GM18511 (cell line): Measurements from ENCODE around the gene FOS.
"Not testable (repeated sequence)": the region's sequence is repeated elsewhere in the genome, so short reads cannot be mapped to it uniquely, and the experiment has no call there.

Source experiments
- ATAC-seq: cut with Tn5 transposase; IDR thresholded peaks from one replicate; pipeline ENCODE4 v1.9.1; 2021; ENCODE audit warnings: mild to moderate bottlenecking, moderate library complexity; ENCODE audit not compliant: unreplicated experiment

The FOS gene

DNA sequence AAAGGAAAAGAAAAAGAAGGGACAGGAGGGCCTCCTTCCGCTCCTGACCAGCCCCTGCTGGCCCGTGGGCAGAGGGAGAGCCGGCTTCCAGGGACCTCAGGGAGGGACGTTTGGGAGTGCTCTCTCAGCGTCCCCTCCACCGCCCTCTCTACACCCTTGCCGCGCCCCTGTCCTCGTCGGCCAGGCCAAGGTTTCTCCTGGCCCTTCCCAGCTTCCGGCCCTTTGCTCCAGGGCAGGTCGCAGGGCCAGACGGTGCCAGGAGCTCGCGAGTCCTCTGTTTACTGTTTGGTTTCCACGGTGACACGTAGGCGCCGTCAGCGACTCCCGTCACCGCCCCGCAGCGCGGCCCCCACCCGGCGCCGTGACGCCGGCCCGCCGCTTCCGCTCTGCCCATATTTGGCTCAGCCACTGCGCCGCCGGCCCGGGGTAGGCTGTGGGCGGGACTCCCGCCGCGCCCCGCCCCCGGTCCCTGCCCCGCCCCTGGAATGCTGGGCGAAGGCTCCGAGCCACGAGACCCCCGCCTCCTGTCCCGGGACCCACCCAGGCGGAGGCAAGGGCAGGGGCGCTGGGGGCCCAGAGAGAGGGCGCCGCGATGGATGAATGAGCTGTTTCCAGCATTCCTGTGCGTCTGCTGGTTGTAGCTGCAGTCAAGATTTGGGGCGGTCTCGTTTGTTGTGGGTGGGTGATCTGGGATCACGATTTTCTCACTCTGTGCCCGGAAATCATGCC is 15.5 kb downstream of the FOS start:
- peak; percentile 95 for ATAC-seq

DNA sequence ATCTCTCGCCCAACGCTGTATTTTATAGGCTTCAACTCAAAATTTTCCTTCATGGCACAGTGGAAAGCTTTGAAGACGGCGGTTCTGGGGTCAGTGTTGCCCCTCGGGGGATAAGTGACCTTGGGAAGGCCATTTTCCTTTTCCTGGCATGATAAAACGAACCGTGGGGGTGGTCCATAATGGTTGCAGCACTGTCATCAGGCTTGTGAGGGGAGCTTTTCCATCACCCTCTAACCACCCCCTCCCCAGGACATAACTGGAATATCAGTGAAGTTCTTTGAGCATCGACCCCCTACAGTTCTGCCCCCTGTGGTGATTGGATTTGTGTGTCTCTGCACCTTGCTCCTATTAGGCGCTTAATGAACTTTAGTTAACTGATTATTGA is 16.0 kb downstream of the FOS start:
- ATAC-seq: no peak

DNA sequence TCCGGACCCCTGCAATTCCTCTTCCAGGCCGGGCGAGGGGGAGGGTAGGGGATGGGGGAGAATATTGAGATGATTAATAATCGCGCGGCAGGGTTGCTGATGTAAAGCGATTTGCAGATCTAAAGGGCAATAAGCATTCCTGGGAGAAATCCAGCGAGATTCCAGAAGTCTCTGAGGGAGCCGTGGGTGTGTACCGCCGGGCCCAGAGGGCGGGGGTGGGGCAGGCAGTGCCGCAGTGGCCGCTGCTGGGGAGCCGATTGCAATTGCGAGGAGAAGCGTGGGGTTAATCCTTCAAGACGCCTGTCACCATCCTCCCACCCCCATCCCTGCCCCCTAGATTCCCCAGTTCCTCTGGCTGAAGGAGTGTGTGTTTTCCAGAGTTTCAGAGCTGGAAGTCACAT is 16.4 kb downstream of the FOS start:
- no peak for ATAC-seq

- no peak for ATAC-seq
Measured at GRCh38 chr14:75295491-75296345, 17.1 kb downstream of the FOS start.

- no peak for ATAC-seq
Measured at GRCh38 chr14:75297411-75298040, 18.9 kb downstream of the FOS start.

DNA sequence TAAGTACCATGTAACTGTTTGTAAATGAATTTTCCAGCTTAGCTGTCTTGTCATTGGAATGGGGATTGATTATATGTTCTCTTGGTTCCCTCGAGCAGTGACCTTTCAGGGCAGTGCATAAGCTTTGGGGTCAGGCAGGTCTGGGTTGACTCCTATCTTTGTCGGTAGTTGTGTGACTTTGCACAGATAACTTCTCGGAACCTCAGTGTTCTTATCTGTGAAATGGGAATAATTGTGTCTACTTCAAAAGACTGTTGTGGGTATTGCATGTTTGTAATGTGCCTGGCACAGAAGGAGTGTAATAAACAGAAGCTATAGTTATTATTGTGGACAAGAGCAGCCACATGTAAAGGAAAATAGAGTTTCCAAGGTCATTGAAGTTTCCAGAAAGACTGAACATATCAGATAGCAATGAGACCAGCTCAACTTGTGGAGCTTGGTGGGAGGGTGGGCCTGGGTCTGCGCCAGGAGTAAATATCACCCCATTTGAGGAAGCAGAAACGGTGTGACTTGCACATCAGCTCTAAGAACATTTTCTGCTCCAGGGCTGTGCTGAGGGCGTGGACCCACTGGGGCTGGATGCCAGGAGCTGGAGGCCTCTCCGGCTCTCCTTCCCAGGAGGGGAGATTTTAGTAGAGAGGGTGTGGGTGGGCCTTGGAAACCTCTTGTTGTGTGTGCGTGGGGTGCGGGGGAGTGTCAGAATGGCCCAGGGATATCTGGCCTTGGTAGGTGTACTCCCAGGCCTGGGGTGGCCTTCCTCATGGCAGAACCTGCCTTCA is 19.7 kb downstream of the FOS start:
- ATAC-seq: no peak

DNA sequence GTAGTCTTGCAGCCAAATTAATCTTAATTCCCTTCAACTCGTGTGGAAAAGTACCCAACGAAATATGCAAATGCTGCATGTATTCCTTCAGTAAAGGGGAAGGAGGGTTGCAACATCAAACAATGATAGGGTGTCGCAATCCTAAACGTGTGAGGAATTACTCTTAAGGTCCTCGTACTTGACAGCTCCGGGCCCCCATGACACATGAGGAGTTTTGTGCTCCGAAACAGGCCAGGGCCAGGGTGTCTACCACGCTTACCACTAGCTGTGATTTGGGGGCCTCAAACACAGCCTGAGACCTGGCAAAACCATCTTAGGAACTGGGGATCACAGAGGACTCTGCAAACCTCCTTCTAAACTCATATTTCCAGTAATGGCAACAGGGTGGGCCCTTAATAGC is 20.4 kb downstream of the FOS start:
- no peak for ATAC-seq

DNA sequence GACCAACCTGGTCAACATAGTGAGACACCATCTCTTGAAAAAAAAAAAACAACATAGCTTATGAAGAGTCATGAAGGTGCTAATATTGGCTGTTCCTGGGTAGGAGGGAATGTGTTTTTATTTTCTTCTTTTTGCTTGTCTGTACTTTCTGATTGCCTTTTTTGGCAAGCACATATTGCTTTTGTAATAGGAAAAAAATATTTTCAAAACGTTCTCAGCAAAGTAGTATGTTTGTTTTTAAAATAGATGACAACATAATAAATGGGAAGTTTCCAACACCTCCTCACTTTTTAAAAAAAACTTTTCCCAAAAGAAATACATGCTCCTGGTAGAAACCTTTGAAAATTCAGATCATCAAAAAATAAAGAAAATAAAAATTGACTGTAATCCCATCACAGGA is 20.9 kb downstream of the FOS start:
- ATAC-seq: no peak

DNA sequence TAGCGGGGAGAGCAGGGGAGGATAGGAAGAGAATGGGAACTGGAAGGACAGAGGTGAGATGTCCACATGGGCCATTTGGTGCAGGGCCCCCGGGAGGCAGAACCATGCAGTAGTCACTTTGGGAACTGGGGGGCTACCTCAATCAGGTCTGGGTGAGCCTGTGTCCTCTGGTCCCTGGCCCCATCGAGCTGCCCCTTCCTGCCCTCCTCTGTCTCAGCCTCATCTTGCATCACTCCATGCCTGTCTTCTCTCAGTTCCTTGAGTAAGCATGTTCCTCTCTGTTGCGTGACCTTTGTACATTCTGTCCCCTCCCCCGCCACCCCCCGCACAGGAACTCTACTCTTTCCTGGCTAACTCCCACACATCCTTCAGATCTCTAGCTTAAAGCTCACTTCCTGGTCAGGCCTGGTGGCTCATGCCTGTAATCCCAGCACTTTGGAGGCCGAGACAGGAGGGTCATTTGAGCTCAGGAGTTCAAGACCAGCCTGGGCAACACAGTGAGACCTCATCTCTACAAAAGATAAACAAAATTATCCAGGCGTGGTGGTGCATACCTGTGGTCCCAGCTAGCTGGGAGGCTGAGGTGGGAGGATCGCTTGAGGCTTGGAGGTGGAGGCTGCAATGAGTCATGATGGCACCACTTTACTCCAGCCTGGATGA is 23.2 kb downstream of the FOS start:
- no peak for ATAC-seq

DNA sequence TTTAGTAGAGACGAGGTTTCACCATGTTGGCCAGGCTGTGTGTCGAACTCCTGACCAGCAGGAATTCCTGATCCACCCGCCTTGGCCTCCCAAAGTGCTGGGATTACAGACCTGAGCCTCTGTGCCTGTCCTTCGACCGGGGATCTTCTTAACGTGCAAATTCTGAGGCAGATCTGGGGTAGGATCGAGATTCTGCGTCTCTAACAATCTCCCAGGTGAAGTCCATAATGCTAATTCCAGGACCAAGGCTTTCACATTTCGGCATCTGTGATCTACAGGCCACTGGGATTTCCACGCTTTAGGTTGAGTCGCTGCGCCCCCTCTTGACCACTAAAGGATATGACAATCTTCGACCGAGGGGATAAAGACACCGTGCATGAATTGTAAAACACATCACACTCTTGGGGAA is 24.8 kb downstream of the FOS start:
- ATAC-seq: no peak

DNA sequence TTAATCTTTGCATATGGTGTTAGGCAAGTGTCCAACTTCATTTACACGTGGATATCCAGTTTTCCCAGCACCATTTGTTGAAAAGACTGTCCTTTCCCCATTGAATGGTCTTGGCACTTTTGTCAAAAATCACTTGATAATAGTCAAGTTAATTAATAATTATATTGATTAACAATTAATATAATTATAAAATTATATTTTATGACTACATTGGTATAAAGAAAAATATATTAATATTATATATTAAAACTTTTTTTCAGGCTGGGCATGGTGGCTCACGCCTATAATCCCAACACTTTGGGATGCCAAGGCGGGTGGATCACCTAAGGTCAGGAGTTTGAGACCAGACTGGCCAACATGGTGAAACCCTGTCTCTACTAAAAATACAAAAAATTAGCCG is 27.8 kb downstream of the FOS start:
- ATAC-seq: not testable (repeated sequence)

- no peak for ATAC-seq
Measured at GRCh38 chr14:75306927-75307699, 28.5 kb downstream of the FOS start.

DNA sequence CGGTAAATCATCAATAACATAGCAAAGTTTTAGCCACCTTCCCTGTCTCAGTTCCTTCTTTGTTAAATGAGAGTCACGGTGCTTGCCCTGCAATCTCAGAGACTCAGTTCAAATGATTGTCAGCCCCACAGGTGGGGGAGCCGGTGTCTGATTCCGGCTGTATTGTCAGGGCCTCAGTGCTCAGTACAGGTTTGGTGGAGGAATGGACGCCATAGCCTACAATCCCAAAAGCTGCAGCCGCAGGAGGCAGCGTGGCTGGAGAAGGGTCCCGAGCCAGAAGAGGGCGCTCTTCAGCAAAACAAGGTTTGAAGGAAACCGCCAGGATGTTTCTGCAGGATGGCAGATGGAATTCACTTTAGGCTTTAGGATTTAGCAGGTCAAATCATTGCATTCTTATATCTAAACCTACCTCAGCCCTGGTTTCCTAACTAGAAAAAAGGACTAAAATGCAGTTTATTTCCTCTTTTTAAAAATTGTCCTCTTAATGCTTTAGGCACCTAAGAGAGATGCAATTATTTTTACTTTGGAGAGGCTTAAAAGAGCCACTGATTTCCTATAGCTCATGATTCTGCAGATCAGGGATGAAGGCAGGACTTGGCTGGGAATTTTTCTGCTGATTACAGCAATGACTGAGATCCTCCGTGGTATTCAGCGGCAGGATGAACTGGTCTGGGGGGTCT is 29.2 kb downstream of the FOS start:
- no peak for ATAC-seq

DNA sequence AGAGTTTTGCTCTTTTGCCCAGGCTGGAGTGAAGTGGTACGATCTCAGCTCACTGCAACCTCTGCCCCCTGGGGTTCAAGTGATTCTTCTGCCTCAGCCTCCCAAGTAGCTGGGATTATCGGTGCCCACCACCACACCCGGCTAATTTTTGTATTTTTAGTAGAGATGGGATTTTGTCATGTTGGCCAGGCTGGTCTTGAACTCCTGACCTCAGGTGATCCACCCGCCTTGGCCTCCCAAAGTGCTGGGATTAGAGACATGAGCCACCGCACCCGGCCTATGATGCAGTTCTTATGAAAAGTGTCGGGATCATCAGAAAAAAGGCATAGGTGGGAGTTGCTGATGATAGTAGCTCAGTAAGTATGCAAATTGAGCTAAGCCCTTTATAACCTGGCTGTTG is 30.4 kb downstream of the FOS start:
- not testable (repeated sequence) for ATAC-seq

DNA sequence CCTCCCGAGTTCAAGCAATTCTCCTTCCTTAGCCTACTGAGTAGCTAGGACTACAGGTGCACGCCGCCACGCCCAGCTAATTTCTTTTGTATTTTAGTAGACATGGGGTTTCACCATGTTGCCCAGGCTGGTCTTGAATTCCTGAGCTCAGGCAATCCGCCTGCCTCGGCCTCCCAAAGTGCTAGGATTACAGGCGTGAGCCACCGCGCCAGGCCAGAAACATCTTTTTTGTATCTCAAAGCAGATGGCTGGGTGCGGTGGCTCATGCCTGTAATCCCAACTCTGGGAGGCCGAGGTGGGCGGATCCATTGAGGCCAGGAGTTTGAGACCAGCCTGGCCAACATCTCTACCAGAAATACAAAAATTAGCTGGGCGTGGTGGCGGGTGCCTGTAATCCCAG is 30.9 kb downstream of the FOS start:
- not testable (repeated sequence) for ATAC-seq

DNA sequence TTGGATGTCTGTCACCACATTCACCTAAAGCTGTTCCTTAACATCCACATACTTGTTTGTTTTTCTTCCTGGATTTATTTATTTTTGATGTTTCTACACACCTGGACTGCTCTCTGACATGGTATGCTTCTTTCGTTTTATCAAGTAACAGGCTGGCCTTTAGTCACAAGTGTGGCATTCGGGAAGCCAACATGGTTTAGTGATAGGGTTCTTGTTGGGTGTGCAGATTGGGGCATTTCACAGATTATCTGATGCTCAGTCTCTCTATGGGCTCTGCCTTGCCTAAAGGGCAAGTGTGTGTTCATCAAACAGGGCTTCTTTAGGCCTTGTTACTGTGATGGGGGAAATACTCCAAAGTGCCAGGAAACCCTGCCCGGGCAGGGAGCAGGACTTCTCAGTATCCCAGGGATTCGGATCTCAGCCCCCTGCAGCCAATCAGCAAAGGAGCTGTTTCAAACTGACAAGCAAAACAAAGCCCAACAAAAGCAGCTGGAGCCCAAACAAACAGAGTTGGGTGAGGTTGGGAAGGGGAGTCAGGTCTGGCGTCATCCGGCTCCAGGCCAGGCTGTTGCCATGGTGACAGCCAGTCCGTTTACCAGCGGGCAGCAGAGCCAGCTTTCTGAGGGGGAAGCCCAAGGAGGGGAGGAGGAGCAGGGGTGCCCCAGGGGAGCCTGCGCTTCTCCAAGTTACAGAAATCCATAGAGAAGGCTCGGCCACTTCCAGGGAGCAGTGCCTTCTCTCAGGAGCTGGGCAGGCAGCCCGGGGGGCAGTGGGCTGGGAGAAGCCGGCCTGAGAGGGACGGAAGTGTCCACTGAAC is 31.9 kb downstream of the FOS start:
- ATAC-seq: no peak

DNA sequence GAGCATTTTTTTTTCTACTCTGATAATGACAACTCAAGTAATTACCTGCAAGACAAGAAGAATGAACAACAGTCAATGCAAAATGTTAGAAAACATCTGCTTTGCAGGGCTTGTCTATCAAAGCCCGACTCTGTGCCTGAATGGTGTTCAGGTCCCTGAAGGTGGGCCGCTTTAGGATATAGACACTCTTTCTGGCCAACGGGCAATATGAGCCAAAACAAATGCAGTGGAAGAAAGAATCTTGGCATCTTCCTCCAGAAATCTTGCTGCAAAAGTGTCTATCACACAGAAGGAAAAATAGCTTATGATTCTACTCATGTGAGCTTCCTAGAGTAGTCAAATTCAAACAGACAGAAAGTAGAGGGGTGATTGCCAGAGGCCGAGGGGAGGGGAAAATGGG is 32.7 kb downstream of the FOS start:
- no peak for ATAC-seq

- ATAC-seq: no peak
Measured at GRCh38 chr14:75312341-75312740, 33.7 kb downstream of the FOS start.
